NOMO-1 (cell line): Measurements from ENCODE around the gene CSF2.

Experiments
- DNase-seq, 2 experiments: peaks; one replicate each; lab custom pipeline; 2025; ENCODE audit not compliant: unreplicated experiment in 2 of 2; lab: John Stamatoyannopoulos, UW

CSF2 gene

GRCh38 chr5:132067941-132068808 is 5.4 kb upstream of the CSF2 start:
- no peak for DNase-seq

DNA sequence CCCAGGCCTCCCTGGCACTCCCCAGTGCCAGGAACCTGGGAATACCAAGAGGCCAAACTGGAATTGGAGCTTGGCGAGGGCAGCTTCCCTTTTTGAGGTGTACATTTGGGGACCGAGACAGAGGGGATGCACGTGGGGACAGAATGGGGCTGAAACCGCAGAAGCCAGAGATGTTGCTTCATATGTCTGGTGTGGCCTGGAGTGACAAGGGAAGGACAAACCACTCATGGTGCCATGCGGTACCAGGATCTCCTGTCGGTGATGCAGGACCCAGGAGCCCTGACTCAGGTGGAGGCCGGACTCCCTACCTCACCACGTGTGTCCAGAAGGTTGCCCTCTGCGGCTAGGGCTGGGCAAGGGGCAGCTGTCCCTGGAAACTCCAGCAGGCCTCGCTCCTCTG is 4.0 kb upstream of the CSF2 start:
- peak; percentile 55 to 69 for DNase-seq

GRCh38 chr5:132069994-132070393 is 3.6 kb upstream of the CSF2 start:
- no peak for DNase-seq

DNA sequence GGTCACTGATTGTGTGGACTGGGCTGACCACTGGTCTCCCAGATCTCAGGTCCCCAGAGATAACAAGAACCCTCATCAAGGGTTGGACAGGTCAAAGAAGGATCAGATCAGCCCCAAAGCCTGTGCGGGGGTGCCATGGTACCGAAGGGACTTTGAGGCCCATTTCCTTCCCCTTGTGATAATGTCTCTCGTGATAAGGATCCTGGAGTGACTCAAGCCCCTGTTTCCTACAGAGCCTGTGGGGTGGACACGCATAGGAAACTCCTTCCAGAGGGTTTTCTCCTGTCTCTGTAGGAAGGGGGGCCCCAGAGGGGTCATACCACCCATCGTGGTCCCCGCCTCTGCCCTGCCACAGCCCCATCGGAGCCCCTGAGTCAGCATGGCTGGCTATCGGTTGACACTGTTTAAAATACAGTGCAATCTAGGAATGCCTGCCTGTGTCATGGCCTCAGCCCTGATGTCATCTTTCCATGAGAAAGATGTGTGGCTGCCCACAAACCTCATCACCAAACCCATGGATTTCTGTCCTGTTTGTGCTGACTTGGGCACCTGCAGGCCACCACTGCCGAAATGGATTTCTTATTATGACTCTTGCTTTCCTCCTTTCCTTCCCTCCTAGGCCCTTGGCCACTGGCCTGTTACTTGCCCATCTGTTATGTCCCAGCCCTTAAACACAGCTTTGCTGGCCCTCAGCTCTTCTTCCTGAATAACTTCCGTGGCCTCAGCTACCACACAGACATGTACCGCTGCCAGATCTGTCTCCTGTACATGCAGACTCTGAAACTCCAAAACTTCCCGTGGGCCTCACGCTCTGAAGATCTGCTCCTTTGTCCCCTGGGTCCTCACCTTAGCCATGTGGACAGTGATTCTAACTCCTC is 2.9 kb upstream of the CSF2 start:
- no peak for DNase-seq

DNA sequence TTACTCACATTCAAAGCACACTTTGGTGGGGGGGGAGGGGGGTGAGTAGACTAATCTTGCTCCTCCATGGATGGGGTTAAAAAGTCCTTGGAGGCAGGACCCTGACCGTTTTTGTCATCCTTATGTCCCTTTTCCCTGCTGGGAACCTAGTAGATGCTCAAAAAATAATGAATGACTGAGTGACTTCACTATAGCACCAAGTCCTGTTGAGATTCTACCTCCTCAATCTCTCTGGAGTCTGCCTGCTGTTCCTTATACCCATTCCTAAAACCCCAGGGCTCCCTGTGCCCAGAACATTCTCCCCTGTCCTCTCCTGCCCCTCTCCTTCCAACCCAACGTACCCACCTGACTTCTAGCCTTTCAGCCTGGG is 2.3 kb upstream of the CSF2 start:
- no peak for DNase-seq

DNA sequence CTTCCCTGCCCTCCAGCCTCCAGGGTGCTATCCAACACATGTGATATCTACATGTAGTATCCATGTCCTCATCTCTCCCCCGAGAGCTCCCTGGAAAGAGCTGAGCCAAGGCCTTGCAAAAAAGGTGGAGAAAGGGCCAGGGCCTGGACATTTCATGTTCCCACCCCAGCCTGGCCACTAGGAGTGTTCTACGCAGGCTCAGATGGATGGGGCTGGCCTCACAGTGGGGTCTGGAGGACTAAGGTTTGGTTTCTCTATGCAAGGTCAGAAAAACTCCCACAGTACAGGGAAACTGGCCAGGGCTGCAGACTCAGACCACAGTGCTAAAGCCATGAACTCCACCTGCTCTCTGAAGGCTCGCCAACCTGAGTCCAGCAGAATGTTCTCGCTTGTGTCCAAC is 1.5 kb upstream of the CSF2 start:
- DNase-seq: no peak

GRCh38 chr5:132072528-132072927 is 1.1 kb upstream of the CSF2 start:
- no peak for DNase-seq

DNA sequence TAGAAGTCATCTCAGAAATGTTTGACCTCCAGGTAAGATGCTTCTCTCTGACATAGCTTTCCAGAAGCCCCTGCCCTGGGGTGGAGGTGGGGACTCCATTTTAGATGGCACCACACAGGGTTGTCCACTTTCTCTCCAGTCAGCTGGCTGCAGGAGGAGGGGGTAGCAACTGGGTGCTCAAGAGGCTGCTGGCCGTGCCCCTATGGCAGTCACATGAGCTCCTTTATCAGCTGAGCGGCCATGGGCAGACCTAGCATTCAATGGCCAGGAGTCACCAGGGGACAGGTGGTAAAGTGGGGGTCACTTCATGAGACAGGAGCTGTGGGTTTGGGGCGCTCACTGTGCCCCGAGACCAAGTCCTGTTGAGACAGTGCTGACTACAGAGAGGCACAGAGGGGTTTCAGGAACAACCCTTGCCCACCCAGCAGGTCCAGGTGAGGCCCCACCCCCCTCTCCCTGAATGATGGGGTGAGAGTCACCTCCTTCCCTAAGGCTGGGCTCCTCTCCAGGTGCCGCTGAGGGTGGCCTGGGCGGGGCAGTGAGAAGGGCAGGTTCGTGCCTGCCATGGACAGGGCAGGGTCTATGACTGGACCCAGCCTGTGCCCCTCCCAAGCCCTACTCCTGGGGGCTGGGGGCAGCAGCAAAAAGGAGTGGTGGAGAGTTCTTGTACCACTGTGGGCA is 642 bp downstream of the CSF2 start:
- DNase-seq: no peak

GRCh38 chr5:132074772-132075718 is 1.5 kb downstream of the CSF2 start:
- DNase-seq: no peak

GRCh38 chr5:132075719-132076077 is 2.1 kb downstream of the CSF2 start:
- no peak for DNase-seq

- no peak for DNase-seq
Observed at GRCh38 chr5:132076202-132076830, 2.7 kb downstream of the CSF2 start.

DNA sequence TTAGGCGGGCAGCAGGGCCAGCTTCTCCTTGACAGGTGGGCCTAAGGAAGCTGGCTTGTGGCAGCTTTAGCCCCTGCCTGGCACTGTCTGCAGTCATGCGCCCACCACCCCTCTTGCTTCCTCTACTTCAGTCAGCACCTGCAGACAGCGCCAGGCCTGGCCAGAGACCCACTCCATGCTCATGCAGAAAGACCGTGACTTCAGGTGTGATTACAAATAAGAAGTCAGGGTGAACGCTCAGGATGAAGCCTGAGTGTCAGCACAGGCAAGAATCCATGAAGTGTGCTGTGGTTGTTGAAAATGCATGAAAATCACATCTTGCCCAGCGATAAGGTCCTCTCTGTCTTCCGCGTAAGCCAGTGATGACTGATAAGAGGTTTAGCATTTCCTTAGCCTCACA is 3.4 kb downstream of the CSF2 start:
- DNase-seq: no peak

GRCh38 chr5:132079081-132079480 is 5.5 kb downstream of the CSF2 start:
- no peak for DNase-seq

DNA sequence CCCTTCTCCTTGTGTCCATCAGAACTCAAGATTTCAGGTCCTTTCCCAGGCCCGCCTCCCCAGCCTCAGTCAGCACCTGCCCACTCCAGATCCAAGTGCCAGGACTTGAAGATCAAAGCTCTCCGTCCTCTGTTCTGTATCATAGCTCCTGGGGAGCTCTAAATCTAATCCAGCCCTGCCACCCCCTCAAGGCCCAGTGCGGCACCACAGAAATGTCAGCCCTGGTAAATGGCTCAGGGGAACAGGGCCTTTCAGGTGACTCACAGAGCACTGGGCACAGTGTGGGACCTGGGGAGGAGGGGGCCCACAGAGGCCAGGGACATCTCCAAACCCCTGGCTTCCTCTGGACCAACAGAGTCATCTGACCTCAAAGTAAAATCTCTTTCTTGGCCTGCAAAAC is 6.0 kb downstream of the CSF2 start:
- no peak for DNase-seq

DNA sequence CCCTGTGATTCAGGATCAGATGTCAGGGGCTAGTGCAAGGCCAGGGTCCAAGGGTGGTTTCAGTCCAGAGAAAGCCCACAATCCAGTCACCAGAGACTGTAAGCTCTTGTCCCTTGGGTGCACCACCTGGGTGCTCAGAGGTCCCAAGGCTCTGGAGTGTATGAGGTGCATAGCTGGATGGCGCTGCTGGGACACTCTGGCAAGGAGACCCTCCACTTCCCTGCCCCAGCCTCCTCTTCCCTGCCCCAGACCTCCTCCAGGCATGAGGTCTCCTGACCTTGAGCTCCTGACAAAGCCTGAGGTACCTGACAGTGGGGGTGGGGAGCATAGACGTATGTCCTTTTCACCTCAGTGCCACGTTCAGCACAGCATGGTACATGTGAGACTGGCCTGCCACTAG is 7.0 kb downstream of the CSF2 start:
- no peak for DNase-seq

DNA sequence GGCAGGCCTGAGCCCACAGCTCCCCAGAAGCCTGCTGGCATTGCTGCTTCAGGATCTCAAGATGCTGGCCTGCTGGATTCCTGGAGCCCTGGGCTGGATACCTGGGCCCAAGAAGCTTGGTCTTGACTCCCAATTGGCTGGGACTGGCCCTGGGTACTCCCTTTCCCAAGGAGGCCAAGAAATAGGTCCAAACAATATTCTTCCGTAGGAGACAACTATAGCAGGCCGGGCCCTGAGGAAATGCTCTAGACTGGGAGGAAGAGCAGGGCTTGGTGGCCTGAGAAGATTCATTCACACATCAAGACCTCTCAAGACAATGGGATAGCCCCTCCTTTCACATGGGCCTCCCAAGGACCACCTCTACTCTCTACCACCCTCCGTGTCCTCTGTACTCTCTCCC is 7.9 kb downstream of the CSF2 start:
- no peak for DNase-seq

DNA sequence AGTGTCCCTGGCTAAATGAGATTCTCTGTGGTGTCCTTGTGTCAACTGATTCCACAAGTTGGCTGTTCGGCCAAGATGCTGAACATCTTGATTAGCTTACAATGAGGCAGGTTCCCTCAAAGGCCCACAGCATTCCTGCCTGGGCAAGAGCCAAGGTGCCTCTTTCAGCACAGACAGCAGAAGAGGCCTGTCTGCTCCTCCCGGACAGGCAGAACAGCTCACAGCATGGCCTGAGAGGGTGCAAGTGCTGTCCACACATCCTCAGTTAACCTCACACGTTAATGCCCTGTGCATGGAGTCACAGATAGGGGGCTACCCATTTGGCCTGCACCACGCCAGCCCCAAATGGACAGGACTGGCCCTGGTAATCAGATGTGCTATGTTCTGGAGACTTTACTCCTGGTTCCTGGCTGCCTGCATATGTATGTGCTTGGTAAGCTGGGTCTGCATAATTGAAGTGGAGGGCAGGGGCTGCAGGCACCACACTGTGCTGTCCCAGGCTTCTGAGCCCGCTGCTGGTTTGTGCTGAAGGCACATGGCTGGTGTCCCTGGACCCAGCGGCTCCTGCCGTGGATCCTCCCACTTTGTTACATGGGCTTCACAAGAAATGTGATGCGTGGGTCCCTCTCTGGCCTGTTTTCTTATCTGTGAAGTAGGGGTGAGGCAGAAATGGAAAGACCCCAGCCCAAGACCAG is 8.9 kb downstream of the CSF2 start:
- DNase-seq: no peak

DNA sequence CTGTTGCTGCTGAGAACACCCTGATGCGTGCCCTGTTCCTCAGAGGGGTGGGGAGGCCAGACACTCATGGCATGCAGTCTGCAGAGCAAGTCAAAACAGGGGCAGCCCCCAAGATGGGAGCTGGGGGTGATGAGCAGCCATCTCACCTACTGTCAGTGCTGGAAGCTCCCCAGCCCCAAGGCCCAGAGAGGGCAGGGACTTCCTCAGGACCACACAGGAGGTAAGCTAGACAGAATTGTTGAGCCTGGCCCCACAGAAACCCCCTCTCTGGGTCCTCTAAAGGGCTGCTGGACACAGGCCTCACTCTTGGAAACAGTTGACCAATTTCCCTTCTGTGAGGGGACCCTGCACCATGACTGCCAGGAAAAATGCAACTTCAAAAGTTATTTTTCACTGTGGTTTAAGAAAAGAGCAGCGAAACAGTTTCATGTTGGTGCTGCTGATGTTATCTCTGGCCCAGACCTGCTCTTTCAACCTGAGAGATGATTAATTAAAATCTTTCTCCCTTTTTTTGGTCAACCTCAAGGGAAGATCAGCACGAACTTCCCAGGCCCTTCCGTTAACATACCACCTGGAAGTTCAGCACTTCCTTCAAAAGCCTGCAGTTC is 9.6 kb downstream of the CSF2 start:
- no peak for DNase-seq

- no peak for DNase-seq
Observed at GRCh38 chr5:132085686-132086085, 12.1 kb downstream of the CSF2 start.
